ENCODE measurements around the gene VWA5B2. TPM values are rescaled to one million over a fixed set of nuclear protein-coding genes. Genes with fewer than 3 reads are reported as not detected.
A peak's percentile ranks its signal among the peaks of the same experiment; 100 is the strongest.

VWA5B2 gene
- total and polyA plus RNA-seq, 8 donors, result under 0.01 to 100.0 (median 2.4) TPM

DNA sequence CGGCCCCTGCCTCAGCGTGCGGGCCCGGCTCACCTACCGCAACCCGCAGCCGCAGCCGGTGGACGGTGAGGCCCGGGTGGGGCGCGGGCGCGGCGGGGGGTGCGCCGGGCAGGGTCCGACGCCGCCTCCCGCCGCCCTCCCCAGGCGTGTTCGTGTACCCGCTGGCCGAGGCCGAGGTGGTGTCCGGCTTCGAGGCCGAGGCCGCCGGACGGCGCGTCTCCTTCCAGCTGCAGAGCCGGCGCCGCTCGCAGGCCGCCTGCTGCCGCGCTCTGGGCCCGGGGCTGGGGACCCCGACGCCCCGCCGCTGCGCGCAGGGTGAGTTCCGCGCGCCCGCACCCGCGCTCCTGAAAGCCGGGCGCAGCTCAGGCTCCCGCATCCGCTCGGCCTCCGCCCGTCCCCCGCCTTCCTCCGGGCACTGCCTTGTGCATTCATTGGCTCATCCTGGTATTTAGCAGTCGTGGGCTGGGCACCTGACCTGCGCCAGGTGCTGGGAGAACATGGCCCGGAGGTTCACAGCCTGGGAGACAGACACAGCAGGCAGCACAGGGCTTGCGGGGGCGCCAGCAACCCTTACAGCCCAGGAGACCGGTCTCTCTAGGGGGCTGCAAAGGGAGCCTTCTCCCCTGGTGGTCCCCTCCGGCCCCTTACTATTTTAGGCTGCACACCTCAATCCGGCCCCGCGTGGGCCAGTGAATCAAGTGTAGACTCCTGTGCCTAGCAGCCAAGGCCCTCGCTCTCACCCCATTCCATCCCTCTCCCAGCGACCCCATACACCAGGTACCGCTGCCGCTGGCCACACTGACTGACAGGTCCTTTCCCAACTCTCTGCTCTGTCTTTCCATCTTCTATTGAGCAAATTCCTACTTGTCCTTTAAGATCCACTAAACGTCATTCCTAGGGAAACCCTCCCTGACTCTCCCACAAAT, 1.5 kb downstream of the VWA5B2 start:
- H3K9me3 ChIP-seq, result no peaks in the 10 kb centered on the region
- WGBS, 5 donors, result 5 to 15% (median 9%) methylated on average over 20 to 79 of the region's 79 CpGs
- H3K27me3 ChIP-seq, result peaks cover 16 to 91% (median 54%) of the 10 kb centered on the region in 3 donors
- TF ChIP-seq POLR2A (IDR thresholded peaks at IDR 0.05) (no peak), CTCF (IDR thresholded peaks at IDR 0.05) (no peak), EP300 (IDR thresholded peaks at IDR 0.05) (no peak), POLR2AphosphoS5 (IDR thresholded peaks at IDR 0.05) (no peak)
- no peak overlapping the region for H3K27ac ChIP-seq
- intact Hi-C loops (cut with DNase I; ENCODE audit: low total_unique reads), result loop anchor here (10.0 kb wide), 1 partner anchor 336 kb away; no protein-coding TSS in a partner anchor
- H3K36me3 ChIP-seq, result no peaks in the 10 kb centered on the region
- H3K4me3 ChIP-seq, result peak overlapping the region; percentile 48 to 64 (median 58)
- H3K4me1 ChIP-seq, result peaks cover 19 to 29% (median 27%) of the 10 kb centered on the region in 4 donors
- DNase-seq, result peak; percentile 43 to 53

DNA sequence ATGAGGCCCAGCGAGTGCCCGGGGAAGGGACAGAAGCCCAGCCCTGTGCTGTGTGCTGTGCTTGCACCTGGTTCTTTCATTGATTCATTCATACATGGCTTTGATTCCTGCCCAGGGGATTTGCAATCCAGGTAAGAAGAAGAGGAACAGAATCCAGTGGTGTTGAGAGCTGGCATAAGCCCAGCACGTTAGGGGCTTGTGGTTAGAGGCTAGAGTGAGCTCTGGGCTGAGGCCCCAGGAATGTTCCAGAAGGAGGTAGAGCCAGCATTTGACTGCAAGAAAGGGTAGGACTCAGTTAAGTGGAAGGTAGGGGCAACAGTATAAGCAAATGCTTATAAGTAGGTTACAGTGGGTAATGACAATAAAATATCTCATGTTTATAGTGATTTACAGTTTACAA, 2.3 kb downstream of the VWA5B2 start:
- H3K27me3 ChIP-seq, result peaks cover 16 to 86% (median 54%) of the 10 kb centered on the region in 3 donors
- H3K9me3 ChIP-seq, result no peaks in the 10 kb centered on the region
- TF ChIP-seq POLR2AphosphoS5 (IDR thresholded peaks at IDR 0.05), result no peak
- no peak for TF ChIP-seq POLR2A (IDR thresholded peaks at IDR 0.05)
- TF ChIP-seq CTCF (IDR thresholded peaks at IDR 0.05), result no peak
- TF ChIP-seq EP300 (IDR thresholded peaks at IDR 0.05), result no peak
- 56 to 72% (median 59%) methylated on average over 3 of the region's 3 CpGs for WGBS, 5 donors
- intact Hi-C loops (cut with DNase I; ENCODE audit: low total_unique reads), result loop anchor here (10.0 kb wide), 1 partner anchor 337 kb away; no protein-coding TSS in a partner anchor
- DNase-seq, result no peak
- H3K27ac ChIP-seq, result no peak overlapping the region
- no peaks in the 10 kb centered on the region for H3K36me3 ChIP-seq
- no peak overlapping the region for H3K4me3 ChIP-seq
- H3K4me1 ChIP-seq, result peaks cover 19 to 29% (median 27%) of the 10 kb centered on the region in 4 donors

DNA sequence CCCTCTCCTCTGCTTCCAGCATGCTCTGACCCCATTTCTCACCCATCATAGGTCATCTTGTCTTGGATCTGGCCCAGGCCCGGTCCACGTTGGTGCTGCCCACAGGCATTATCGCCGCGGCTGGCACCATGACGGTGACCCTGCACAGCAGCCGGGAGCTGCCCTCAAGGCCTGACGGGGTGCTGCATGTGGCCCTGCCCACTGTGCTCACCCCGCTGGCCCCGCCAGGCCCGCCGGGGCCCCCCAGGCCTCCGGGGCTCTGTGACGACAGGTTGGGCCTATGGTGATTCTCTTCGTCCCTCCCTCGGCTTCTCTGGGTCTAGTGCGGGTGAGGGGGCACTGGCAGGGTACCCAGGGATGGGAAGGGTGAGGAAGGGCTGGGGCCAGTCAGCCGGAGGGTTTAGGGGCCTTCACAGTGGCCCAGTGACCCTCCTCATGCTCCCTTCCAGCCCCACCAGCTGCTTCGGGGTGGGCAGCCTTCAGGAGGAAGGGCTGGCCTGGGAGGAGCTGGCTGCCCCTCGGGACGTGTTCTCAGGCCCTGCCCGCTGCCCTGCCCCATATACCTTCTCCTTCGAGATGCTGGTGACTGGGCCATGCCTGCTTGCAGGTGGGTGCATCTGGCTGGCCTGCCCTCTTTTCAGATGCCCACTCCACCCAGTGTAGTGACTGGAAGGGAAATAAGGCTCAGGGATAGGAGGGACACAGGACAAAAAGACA, 3.9 kb downstream of the VWA5B2 start:
- Histone ChIP-seq H3K4me1 (peaks cover 19 to 29% (median 27%) of the 10 kb centered on the region in 4 donors), H3K9me3 (no peaks in the 10 kb centered on the region), H3K27me3 (peaks cover 16 to 76% (median 50%) of the 10 kb centered on the region in 3 donors), H3K27ac (no peak overlapping the region), H3K4me3 (no peak overlapping the region), H3K36me3 (no peaks in the 10 kb centered on the region)
- WGBS, 5 donors, result 83 to 92% (median 90%) methylated on average over 17 to 23 of the region's 23 CpGs
- DNase-seq, result no peak
- no peak for TF ChIP-seq POLR2A (IDR thresholded peaks at IDR 0.05)
- TF ChIP-seq POLR2AphosphoS5 (IDR thresholded peaks at IDR 0.05), result no peak
- TF ChIP-seq EP300 (IDR thresholded peaks at IDR 0.05), result no peak
- no peak for TF ChIP-seq CTCF (IDR thresholded peaks at IDR 0.05)
- intact Hi-C loops (cut with DNase I; ENCODE audit: low total_unique reads), result loop anchor here (10.0 kb wide), 1 partner anchor 338 kb away; no protein-coding TSS in a partner anchor

DNA sequence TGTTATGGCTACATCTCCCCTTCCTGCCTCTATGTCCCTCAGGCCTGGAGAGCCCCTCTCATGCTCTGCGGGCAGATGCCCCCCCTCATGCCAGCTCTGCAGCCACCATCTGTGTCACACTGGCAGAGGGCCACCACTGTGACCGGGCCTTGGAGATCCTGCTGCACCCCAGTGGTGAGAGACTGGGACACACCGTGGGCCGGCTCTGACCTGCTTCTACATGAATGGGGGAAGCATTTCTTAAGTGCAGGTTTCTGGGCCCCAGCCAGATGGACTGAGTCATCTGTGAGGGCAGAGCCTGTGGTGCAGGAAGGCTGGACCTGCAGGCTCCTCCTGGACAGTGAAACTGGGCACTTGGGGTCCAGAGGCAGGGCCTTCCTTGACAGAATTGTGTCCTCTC, 4.8 kb downstream of the VWA5B2 start:
- H3K27me3 ChIP-seq, result peaks cover 16 to 72% (median 43%) of the 10 kb centered on the region in 3 donors
- 18 to 33% (median 31%) methylated on average over 1 to 4 of the region's 4 CpGs for WGBS, 5 donors
- intact Hi-C loops (cut with DNase I; ENCODE audit: low total_unique reads), result loop anchor here (10.0 kb wide), 1 partner anchor 339 kb away; no protein-coding TSS in a partner anchor
- no peak overlapping the region for H3K4me3 ChIP-seq
- peaks cover 17 to 22% (median 20%) of the 10 kb centered on the region in 4 donors for H3K4me1 ChIP-seq
- H3K27ac ChIP-seq, result no peak overlapping the region
- H3K9me3 ChIP-seq, result no peaks in the 10 kb centered on the region
- no peak for TF ChIP-seq POLR2AphosphoS5 (IDR thresholded peaks at IDR 0.05)
- TF ChIP-seq CTCF (IDR thresholded peaks at IDR 0.05), result no peak
- no peak for TF ChIP-seq POLR2A (IDR thresholded peaks at IDR 0.05)
- no peak for TF ChIP-seq EP300 (IDR thresholded peaks at IDR 0.05)
- no peaks in the 10 kb centered on the region for H3K36me3 ChIP-seq
- peak; percentile 61 to 65 for DNase-seq

Data from stomach (tissue), 9 donors.